K562 (cell line): ENCODE measurements around the gene SLC29A3. TPM values are rescaled to one million over a fixed set of nuclear protein-coding genes. Genes with fewer than 3 reads are reported as not detected.
A peak's percentile ranks its signal among the peaks of the same experiment; 100 is the strongest.

Experiments
- ATAC-seq: fragments of 200-7000 bp; cut with Tn5 transposase; 3 replicates; pipeline ENCODE4 v1.9.1; 2020; ENCODE audit warnings: moderate library complexity
- BruUV-seq: library from RNA; stranded (reverse); fragments of 400-500 nt; replicated peaks from 2 replicates; lab custom pipeline; 2021; lab: Mats Ljungman, UMichigan
- CTCF ChIA-PET: fragments of 300-600 bp; formaldehyde crosslinking; extraction: SDS; loops from one replicate; lab custom pipeline; 2021; ENCODE audit warnings: low intra/inter-chr PET ratio; lab: Yijun Ruan, JAX
- POLR2A ChIA-PET: fragments of 300-600, 350-650 bp; sonication (Branson Sonifier 250); formaldehyde crosslinking; extraction: SDS; loops from one replicate; lab custom pipeline; 2021; ENCODE audit warnings: antibody characterized with exemption, inconsistent platforms; lab: Yijun Ruan, JAX
- DNase-seq, 4 experiments: peaks; one replicate each; pipeline versions ENCODE4 v3.0.0 to v3.0.0-alpha.2; 2011 to 2018; ENCODE audit warnings: low spot score in 3 of 4, mixed read lengths in 3 of 4; ENCODE audit errors: extremely low read depth in 1 of 4
- FAIRE-seq: peaks from 2 replicates; lab custom pipeline; 2011; peaks lifted over from hg19 to GRCh38; lab: Jason Lieb, UNC
- H2AFZ ChIP-seq: 2 replicates; pipeline ENCODE4 v1.6.0; 2011; ENCODE audit warnings: low read depth, low read length, control low read depth, inconsistent platforms
- H3K27ac ChIP-seq: fragments of 200-600 bp; 3 replicates; pipeline ENCODE4 v1.8.0; 2011; ENCODE audit warnings: low read depth, mild to moderate bottlenecking, control low read depth, inconsistent platforms, low read length, moderate library complexity, mixed read lengths; ENCODE audit errors: extremely low read depth
- H3K27me3 ChIP-seq, 2 experiments: fragments of 300-600 bp in 1 of 2; 2 replicates in 1 of 2; 3 replicates in 1 of 2; pipeline versions ENCODE4 v1.6.0 to v1.8.0; 2011; ENCODE audit warnings: inconsistent platforms in 2 of 2, low read length in 2 of 2, mild to moderate bottlenecking in 1 of 2, mixed read lengths in 1 of 2, moderate library complexity in 1 of 2; ENCODE audit not compliant: control insufficient read depth in 2 of 2, insufficient read depth in 2 of 2
- H3K36me3 ChIP-seq: fragments of 300-600 bp; 3 replicates; pipeline ENCODE4 v1.8.0; 2011; ENCODE audit warnings: mild to moderate bottlenecking, low read length, inconsistent platforms; ENCODE audit not compliant: control insufficient read depth, insufficient read depth
- H3K4me1 ChIP-seq, 2 experiments: fragments of 200-600 bp in 1 of 2; replicated peaks in 1 of 2; 2 replicates in 1 of 2; 3 replicates in 1 of 2; pipeline versions ENCODE4 v1.5.1 to v1.8.0; 2011; ENCODE audit warnings: inconsistent platforms in 2 of 2, low read length in 2 of 2, mild to moderate bottlenecking in 1 of 2, mixed read lengths in 1 of 2, moderate library complexity in 1 of 2; ENCODE audit not compliant: control insufficient read depth in 2 of 2, insufficient read depth in 2 of 2
- H3K4me2 ChIP-seq: 2 replicates; pipeline ENCODE4 v1.6.1; 2011; ENCODE audit warnings: low read length, control low read depth, inconsistent platforms, mixed read lengths; ENCODE audit not compliant: insufficient read depth
- H3K4me3 ChIP-seq: fragments of 200-600 bp; sonication (generic), shearing (Covaris generic); 2 replicates; pipeline ENCODE4 v1.5.1; 2016; ENCODE audit warnings: control low read depth, inconsistent platforms
- H3K79me2 ChIP-seq: fragments of 200-600 bp; 3 replicates; pipeline ENCODE4 v1.8.0; 2011; ENCODE audit warnings: low read length, inconsistent platforms; ENCODE audit not compliant: control insufficient read depth, insufficient read depth
- H3K9ac ChIP-seq, 2 experiments: 2 replicates each; pipeline versions ENCODE4 v1.6.0 to v1.6.1; 2011; ENCODE audit warnings: low read depth in 2 of 2, low read length in 2 of 2, control low read depth in 1 of 2, inconsistent platforms in 1 of 2, mild to moderate bottlenecking in 1 of 2, mixed read lengths in 1 of 2; ENCODE audit not compliant: insufficient read depth in 1 of 2
- H3K9me1 ChIP-seq: one replicate; pipeline ENCODE4 v1.6.0; 2011; ENCODE audit warnings: inconsistent platforms, mild to moderate bottlenecking, low read length, moderate library complexity; ENCODE audit not compliant: control insufficient read depth, insufficient read depth
- H3K9me3 ChIP-seq: replicated peaks from 2 replicates; pipeline ENCODE4 v1.5.1; 2011; ENCODE audit warnings: low read depth, low read length, inconsistent platforms; ENCODE audit not compliant: control insufficient read depth, insufficient read depth
- H4K20me1 ChIP-seq: replicated peaks from 2 replicates; pipeline ENCODE4 v1.6.1; 2011; ENCODE audit warnings: low read length, inconsistent platforms, mixed read lengths; ENCODE audit not compliant: control insufficient read depth, insufficient read depth
- AFF1 ChIP-seq, 2 experiments: fragments of 450-650 bp; IDR thresholded peaks; 2 replicates each; pipeline ENCODE4 v1.6.1; 2018; ENCODE audit warnings: mild to moderate bottlenecking in 2 of 2, low read depth in 1 of 2; ENCODE audit not compliant: partially characterized antibody in 2 of 2
- ESRRA ChIP-seq: fragments of 450-650 bp; IDR thresholded peaks from 2 replicates; pipeline ENCODE4 v1.6.1; 2014; ENCODE audit warnings: low read depth, mild to moderate bottlenecking, moderate library complexity, borderline replicate concordance
- RBM25 ChIP-seq: fragments of 200-400 bp; formaldehyde crosslinking; IDR thresholded peaks from 2 replicates; pipeline ENCODE4 v1.6.1; 2018; ENCODE audit warnings: low read length, low read depth, moderate library complexity; ENCODE audit not compliant: severe bottlenecking
- RFX1 ChIP-seq: fragments of 450-650 bp; IDR thresholded peaks from 2 replicates; pipeline ENCODE4 v1.6.1; 2016; ENCODE audit warnings: mild to moderate bottlenecking, moderate library complexity
- SMARCA5 ChIP-seq: fragments of 450-650 bp; IDR thresholded peaks from 2 replicates; pipeline ENCODE4 v1.6.1; 2016
- ZKSCAN1 ChIP-seq: fragments of 150-350 bp; IDR thresholded peaks from 2 replicates; pipeline ENCODE4 v1.6.1; 2016; ENCODE audit warnings: low read depth, low read length
- WGBS: fragments of 100-300 bp; shearing (Covaris generic); methylation state at CpG from one replicate; pipeline ENCODE4 v1.1.6; 2016; ENCODE audit warnings: low coverage, mixed read lengths; ENCODE audit not compliant: insufficient coverage; ENCODE audit errors: missing lambda C conversion rate; 5-methylcytosine and 5-hydroxymethylcytosine counted together
- in situ Hi-C: fragments of 300-500 bp; cut with MboI; formaldehyde crosslinking; loops from 4 replicates; pipeline ENCODE4 v1.15.0; 2018; ENCODE audit warnings: inconsistent platforms, mixed read lengths
- intact Hi-C: fragments of 100-400 bp; cut with micrococcal nuclease; formaldehyde crosslinking; loops from 2 replicates; pipeline ENCODE4 v1.14.2; 2022
- polyA plus RNA-seq, 8 experiments: library from polyadenylated mRNA; depleted of rRNA in 4 of 8; stranded (reverse) in 5 of 8; unstranded in 3 of 8; fragments of >200 nt; fragmentation: Nextera tagmentation in 2 of 8; fragmentation: Illumina TruSeq in 1 of 8; extraction: Ambion mirVana in 2 of 8; extraction: Trizol in 1 of 8; gene quantifications; 2 replicates each; pipeline versions ENCODE4 v1.2.1 to v1.2.3, GENCODE V29; 2011 to 2014; ENCODE audit warnings: inconsistent platforms in 1 of 8, missing spikeins in 1 of 8
- total RNA-seq, 7 experiments: library from RNA; depleted of rRNA in 6 of 7; stranded (reverse); fragments of >200 nt in 6 of 7; fragmentation: Illumina TruSeq in 2 of 7; extraction: Trizol in 2 of 7; gene quantifications; 2 replicates each; pipeline versions ENCODE4 v1.2.1 to v1.2.3, GENCODE V29; 2011 to 2021; ENCODE audit warnings: low replicate concordance in 1 of 7

The SLC29A3 gene
- total and polyA plus RNA-seq, 9 of the 15 experiments (the other 6 are each of a cell fraction or from before 2014, with no cell fraction given): 2.1 to 10.7 (median 4.6) TPM

GRCh38 chr10:71277914-71278665, 41.0 kb upstream of the SLC29A3 start:
- H3K4me2 ChIP-seq: no peak overlapping the region
- no peaks in the 10 kb centered on the region for H3K9me1 ChIP-seq
- peaks cover 3% of the 10 kb centered on the region; the same call in 1 of the 2 replicates for H4K20me1 ChIP-seq
- POLR2A ChIA-PET: interaction anchor here (1.3 to 2.7 kb wide), 4 partner anchors 8 to 15 kb away, joined by 3 to 11 read pairs (median 6); no protein-coding TSS in a partner anchor
- no TSS peak for BruUV-seq
- peaks cover 0 to 8% of the 10 kb centered on the region in 2 experiments; a peak in 2 of 5 replicates for H3K4me1 ChIP-seq
- no peaks in the 10 kb centered on the region for H3K9me3 ChIP-seq
- no peaks in the 10 kb centered on the region for H3K36me3 ChIP-seq
- H2AFZ ChIP-seq: no peak overlapping the region
- CTCF ChIA-PET: no interaction called here
- intact Hi-C loops: no loop called here
- H3K79me2 ChIP-seq: no peaks in the 10 kb centered on the region
- no peak overlapping the region for H3K27ac ChIP-seq
- 43% methylated on average over 11 of the region's 11 CpGs for WGBS
- DNase-seq: no peak
- H3K27me3 ChIP-seq: peaks cover 0 to 14% of the 10 kb centered on the region in 2 experiments; a peak in 3 of 5 replicates
- peak; percentile 15; the same call in 2 of the 3 replicates for ATAC-seq
- in situ Hi-C loops: no loop called here
- TF ChIP-seq ESRRA (peak; percentile 93), RBM25 (peak; percentile 61), RFX1 (no peak), AFF1 (IDR thresholded peaks at IDR 0.05; ENCODE audit: low read depth in 1 of 2, partially characterized antibody in 2 of 2) (no peak), SMARCA5 (no peak), ZKSCAN1 (peak; percentile 72; the same call in 1 of the 2 replicates)
- TF ChIP-seq, all 486 proteins: peak for 3
- no peak for FAIRE-seq
- Histone ChIP-seq H3K4me3 (no peak overlapping the region), H3K9ac (no peak overlapping the region; a peak in 1 of 4 replicates)
